ENCODE measurements around the gene BRD9. TPM values are rescaled to one million over a fixed set of nuclear protein-coding genes. Genes with fewer than 3 reads are reported as not detected.
"Not testable (repeated sequence)": the region's sequence is repeated elsewhere in the genome, so short reads cannot be mapped to it uniquely, and the experiment has no call there.

BRD9 gene
- total RNA-seq, 1 donor from 2014 or later, result 80.1 TPM

GRCh38 chr5:882253-883183 is 10.1 kb downstream of the BRD9 start:
- H3K27me3 Mint-ChIP-seq (ENCODE audit: low read depth), result peaks cover 3% of the 10 kb centered on the region
- no peaks in the 10 kb centered on the region for H3K4me1 Mint-ChIP-seq
- H3K27ac Mint-ChIP-seq (ENCODE audit: unreplicated experiment), result no peak overlapping the region
- no peak overlapping the region for H3K4me3 Mint-ChIP-seq
- H3K36me3 Mint-ChIP-seq (ENCODE audit: low read depth), result peaks cover 30% of the 10 kb centered on the region
- no peak for TF ChIP-seq CTCF (conservative IDR thresholded peaks at IDR 0.05)
- no peak for DNase-seq (ENCODE audit: low read depth, low spot score)
- H3K9me3 Mint-ChIP-seq, result peaks cover 6% of the 10 kb centered on the region

- DNase-seq (ENCODE audit: low read depth, low spot score), result no peak
- TF ChIP-seq CTCF (conservative IDR thresholded peaks at IDR 0.05), result no peak
- no peaks in the 10 kb centered on the region for H3K4me1 Mint-ChIP-seq
- H3K27ac Mint-ChIP-seq (ENCODE audit: unreplicated experiment), result no peak overlapping the region
- H3K4me3 Mint-ChIP-seq, result no peak overlapping the region
- H3K36me3 Mint-ChIP-seq (ENCODE audit: low read depth), result peaks cover 30% of the 10 kb centered on the region
- peaks cover 6% of the 10 kb centered on the region for H3K9me3 Mint-ChIP-seq
- peaks cover 3% of the 10 kb centered on the region for H3K27me3 Mint-ChIP-seq (ENCODE audit: low read depth)
Measured at GRCh38 chr5:881551-881935, 11.1 kb downstream of the BRD9 start.

- Mint-ChIP-seq H3K4me1 (no peaks in the 10 kb centered on the region), H3K36me3 (ENCODE audit: low read depth) (peaks cover 32% of the 10 kb centered on the region), H3K27me3 (ENCODE audit: low read depth) (peaks cover 3% of the 10 kb centered on the region), H3K27ac (ENCODE audit: unreplicated experiment) (no peak overlapping the region), H3K4me3 (no peak overlapping the region), H3K9me3 (peaks cover 6% of the 10 kb centered on the region)
- no peak for TF ChIP-seq CTCF (conservative IDR thresholded peaks at IDR 0.05)
- DNase-seq (ENCODE audit: low read depth, low spot score), result no peak
Measured at GRCh38 chr5:880816-881550, 11.6 kb downstream of the BRD9 start.

- H3K36me3 Mint-ChIP-seq (ENCODE audit: low read depth), result peaks cover 34% of the 10 kb centered on the region
- H3K4me1 Mint-ChIP-seq; H3K27me3 Mint-ChIP-seq (ENCODE audit: low read depth); H3K27ac Mint-ChIP-seq (ENCODE audit: unreplicated experiment); H3K9me3 Mint-ChIP-seq; DNase-seq (ENCODE audit: low read depth, low spot score); H3K4me3 Mint-ChIP-seq: not testable (repeated sequence)
Measured at GRCh38 chr5:878677-879076, 13.9 kb downstream of the BRD9 start.

- H3K36me3 Mint-ChIP-seq (ENCODE audit: low read depth), result peaks cover 30% of the 10 kb centered on the region
- peaks cover 3% of the 10 kb centered on the region for H3K27me3 Mint-ChIP-seq (ENCODE audit: low read depth)
- DNase-seq (ENCODE audit: low read depth, low spot score), result no peak
- H3K27ac Mint-ChIP-seq (ENCODE audit: unreplicated experiment), result no peak overlapping the region
- peaks cover 6% of the 10 kb centered on the region for H3K9me3 Mint-ChIP-seq
- no peak for TF ChIP-seq CTCF (conservative IDR thresholded peaks at IDR 0.05)
- H3K4me1 Mint-ChIP-seq, result no peaks in the 10 kb centered on the region
- H3K4me3 Mint-ChIP-seq, result no peak overlapping the region
Measured at GRCh38 chr5:878125-878524, 14.5 kb downstream of the BRD9 start.

Measured in neural crest cell (in vitro differentiated cells).